ENCODE measurements around the gene CUTA.
A peak's percentile ranks its signal among the peaks of the same experiment; 100 is the strongest.

Gene CUTA

GRCh38 chr6:33419580-33420490, 1.9 kb upstream of the CUTA start, which contains the start of gene SYNGAP1:
Gene SYNGAP1, plus strand, starts transcription at chr6:33420065. Its CDS starts 200 bp downstream, at chr6:33420265.
- Mint-ChIP-seq H3K27ac (peak within 1 kb of the TSS; percentile 99), H3K36me3 (peaks cover 62% of the 10 kb centered on the region), H3K4me3 (peak within 1 kb of the TSS; percentile 89), H3K9me3 (no peaks in the 10 kb centered on the region), H3K4me1 (peaks cover 80% of the 10 kb centered on the region)
- no peak for DNase-seq (ENCODE audit: low spot score in 2 of 2)
- no peak for ATAC-seq

DNA sequence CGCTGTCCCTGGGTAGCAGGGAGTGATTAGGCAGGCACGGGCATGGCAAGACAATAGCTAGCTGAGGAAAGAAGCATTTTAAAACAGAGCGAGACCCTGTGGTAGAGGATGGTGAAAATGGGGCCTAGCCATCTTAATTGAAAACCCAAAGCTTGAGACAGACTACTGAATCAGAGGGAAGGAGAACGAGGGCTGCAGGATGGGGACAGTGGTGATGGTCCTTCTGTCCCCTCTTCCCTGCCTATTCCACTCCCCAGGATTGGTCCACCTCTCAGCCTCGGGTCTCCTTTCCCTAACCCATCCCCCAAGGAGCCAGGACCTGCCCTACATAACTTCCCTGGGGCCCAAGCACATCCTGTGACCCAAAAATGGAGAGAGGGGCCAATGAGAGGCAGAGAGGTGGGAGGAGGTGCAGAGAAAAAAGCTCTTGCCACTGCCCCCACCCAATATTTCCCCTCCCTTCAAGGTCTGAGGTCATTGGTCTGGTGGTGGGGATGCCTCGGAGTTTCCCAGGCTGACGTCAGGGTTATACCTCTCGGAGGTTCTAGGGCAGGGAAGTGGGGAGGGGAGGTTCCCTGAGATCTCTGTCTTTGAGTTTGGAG, 884 bp upstream of the CUTA start:
- Mint-ChIP-seq H3K27ac (peak overlapping the region; percentile 99), H3K9me3 (no peaks in the 10 kb centered on the region), H3K4me1 (peaks cover 80% of the 10 kb centered on the region), H3K4me3 (peak overlapping the region; percentile 89), H3K36me3 (peaks cover 65% of the 10 kb centered on the region)
- ATAC-seq: peak; percentile 22
- peak in 1 of 2 donors; percentile 70 for DNase-seq (ENCODE audit: low spot score in 2 of 2)

- peak overlapping the region; percentile 89 for H3K4me3 Mint-ChIP-seq
- H3K36me3 Mint-ChIP-seq: peaks cover 69% of the 10 kb centered on the region
- no peaks in the 10 kb centered on the region for H3K9me3 Mint-ChIP-seq
- ATAC-seq (no peak), DNase-seq (ENCODE audit: low spot score in 2 of 2) (no peak)
- H3K27ac Mint-ChIP-seq: peak overlapping the region; percentile 99
- peaks cover 80% of the 10 kb centered on the region for H3K4me1 Mint-ChIP-seq
Observed at GRCh38 chr6:33417128-33417902, 592 bp downstream of the CUTA start.

- Mint-ChIP-seq H3K27ac (peak overlapping the region; percentile 99), H3K4me1 (peaks cover 78% of the 10 kb centered on the region), H3K9me3 (no peaks in the 10 kb centered on the region), H3K36me3 (peaks cover 73% of the 10 kb centered on the region), H3K4me3 (peak overlapping the region; percentile 89)
- peak; percentile 3 for ATAC-seq
- peak in 1 of 2 donors; percentile 69 for DNase-seq (ENCODE audit: low spot score in 2 of 2)
Observed at GRCh38 chr6:33416386-33417127, 1.4 kb downstream of the CUTA start.

DNA sequence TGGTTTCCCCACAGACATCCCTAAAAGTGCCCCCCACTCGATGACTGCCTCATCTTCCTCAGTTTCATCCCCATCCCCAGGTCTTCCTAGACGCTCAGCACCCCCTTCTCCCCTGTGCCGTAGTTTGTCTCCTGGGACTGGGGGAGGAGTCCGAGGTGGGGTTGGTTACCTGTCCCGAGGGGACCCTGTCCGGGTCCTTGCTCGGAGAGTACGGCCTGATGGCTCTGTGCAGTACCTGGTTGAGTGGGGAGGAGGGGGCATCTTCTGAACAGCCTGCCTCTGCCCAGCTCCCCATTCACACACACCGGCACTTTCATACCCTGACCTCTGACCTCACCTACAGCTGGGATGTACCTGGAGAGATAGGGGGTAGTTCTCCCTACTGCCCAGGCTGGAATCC, 2.1 kb downstream of the CUTA start:
- ATAC-seq (no peak), DNase-seq (ENCODE audit: low spot score in 2 of 2) (no peak)
- Mint-ChIP-seq H3K27ac (peak overlapping the region; percentile 99), H3K9me3 (no peaks in the 10 kb centered on the region), H3K4me3 (peak overlapping the region; percentile 89), H3K36me3 (peaks cover 80% of the 10 kb centered on the region), H3K4me1 (peaks cover 75% of the 10 kb centered on the region)

GRCh38 chr6:33414592-33415271, 3.2 kb downstream of the CUTA start:
- H3K36me3 Mint-ChIP-seq: peaks cover 89% of the 10 kb centered on the region
- peak overlapping the region; percentile 99 for H3K27ac Mint-ChIP-seq
- DNase-seq (ENCODE audit: low spot score in 2 of 2) (no peak), ATAC-seq (no peak)
- peak overlapping the region; percentile 89 for H3K4me3 Mint-ChIP-seq
- no peaks in the 10 kb centered on the region for H3K9me3 Mint-ChIP-seq
- H3K4me1 Mint-ChIP-seq: peaks cover 78% of the 10 kb centered on the region

DNA sequence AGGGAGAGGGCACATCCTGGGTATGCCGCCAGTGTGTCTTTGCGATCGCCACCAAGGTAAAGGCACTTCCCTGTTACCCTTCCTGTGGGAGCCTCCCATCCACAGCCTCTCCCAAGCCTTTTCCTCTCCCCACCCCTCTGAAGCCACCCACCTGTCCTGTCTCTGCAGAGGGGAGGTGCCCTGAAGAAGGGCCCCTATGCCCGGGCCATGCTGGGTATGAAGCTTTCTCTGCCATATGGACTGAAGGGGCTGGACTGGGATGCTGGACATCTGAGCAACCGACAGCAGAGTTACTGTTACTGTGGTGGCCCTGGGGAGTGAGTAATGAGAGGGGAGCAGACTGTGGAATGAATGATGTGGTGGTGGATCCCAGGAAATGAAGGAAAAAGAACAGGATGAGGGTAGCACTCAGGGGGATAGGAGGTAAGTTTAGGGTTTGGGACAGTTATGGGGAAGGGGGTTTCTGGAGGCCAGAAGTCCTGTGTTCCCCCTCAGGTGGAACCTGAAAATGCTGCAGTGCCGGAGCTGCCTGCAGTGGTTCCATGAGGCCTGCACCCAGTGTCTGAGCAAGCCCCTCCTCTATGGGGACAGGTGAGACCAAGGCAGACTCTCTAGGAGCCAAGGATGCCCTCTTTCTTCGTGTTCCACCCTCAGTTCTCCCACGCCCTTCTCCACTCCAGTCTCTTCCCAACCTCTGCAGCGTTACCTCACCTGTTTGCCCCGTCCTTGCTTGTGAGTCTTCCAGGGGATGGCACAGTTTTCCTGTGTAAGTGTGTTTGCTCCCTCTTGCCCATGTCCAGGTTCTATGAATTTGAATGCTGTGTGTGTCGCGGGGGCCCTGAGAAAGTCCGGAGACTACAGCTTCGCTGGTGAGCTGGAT, 4.4 kb downstream of the CUTA start:
- DNase-seq (ENCODE audit: low spot score in 2 of 2) (no peak), ATAC-seq (no peak)
- Mint-ChIP-seq H3K36me3 (peaks cover 93% of the 10 kb centered on the region), H3K4me1 (peaks cover 72% of the 10 kb centered on the region), H3K9me3 (no peaks in the 10 kb centered on the region), H3K27ac (peak overlapping the region; percentile 99), H3K4me3 (peak overlapping the region; percentile 84)

DNA sequence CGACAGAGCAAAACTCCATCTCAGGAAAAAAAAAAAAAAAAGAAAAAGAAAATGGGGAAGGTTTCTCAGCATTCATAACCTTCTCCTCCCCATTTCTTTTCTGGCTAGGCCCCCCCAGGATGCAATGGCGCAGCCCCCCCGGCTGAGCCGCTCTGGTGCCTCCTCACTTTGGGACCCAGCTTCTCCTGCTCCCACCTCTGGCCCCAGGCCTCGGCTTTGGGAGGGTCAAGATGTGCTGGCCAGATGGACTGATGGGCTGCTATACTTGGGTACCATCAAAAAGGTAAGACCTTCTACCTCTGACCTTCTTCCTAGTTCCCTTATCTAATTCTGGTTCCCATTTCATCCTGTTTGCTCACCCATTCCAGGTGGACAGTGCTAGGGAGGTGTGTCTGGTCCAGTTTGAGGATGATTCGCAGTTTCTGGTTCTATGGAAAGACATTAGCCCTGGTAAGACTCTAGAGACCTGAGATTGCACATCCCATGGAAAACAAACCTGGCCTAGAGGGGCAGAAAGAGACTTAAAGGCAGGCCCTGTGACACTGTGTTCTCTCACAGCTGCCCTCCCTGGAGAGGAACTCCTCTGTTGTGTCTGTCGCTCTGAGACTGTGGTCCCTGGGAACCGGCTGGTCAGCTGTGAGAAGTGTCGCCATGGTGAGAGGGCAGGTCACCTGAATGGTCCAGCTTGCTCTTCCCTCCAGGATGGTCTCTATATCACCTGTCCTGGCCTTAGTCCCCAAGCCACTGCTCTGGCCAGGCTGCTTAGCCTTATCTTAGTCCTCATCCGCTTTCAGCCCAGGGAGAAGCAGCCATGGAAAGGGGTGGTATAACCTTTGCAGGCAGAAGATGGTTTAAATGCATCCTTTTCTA, 5.5 kb downstream of the CUTA start:
- Mint-ChIP-seq H3K4me3 (peak overlapping the region; percentile 84), H3K27ac (peak overlapping the region; percentile 99), H3K4me1 (peaks cover 68% of the 10 kb centered on the region), H3K36me3 (peaks cover 92% of the 10 kb centered on the region), H3K9me3 (no peaks in the 10 kb centered on the region)
- DNase-seq (ENCODE audit: low spot score in 2 of 2) (peak in 1 of 2 donors; percentile 51), ATAC-seq (no peak)

GRCh38 chr6:33411632-33412005, 6.3 kb downstream of the CUTA start:
- Mint-ChIP-seq H3K4me3 (peak overlapping the region; percentile 84), H3K36me3 (peaks cover 92% of the 10 kb centered on the region), H3K9me3 (no peaks in the 10 kb centered on the region), H3K4me1 (peaks cover 64% of the 10 kb centered on the region), H3K27ac (peak overlapping the region; percentile 91)
- DNase-seq (ENCODE audit: low spot score in 2 of 2): peak in 1 of 2 donors; percentile 51
- ATAC-seq: no peak

- no peaks in the 10 kb centered on the region for H3K9me3 Mint-ChIP-seq
- H3K36me3 Mint-ChIP-seq: peaks cover 92% of the 10 kb centered on the region
- peak within 1 kb of the TSS; percentile 91 for H3K27ac Mint-ChIP-seq
- peak; percentile 69 for ATAC-seq
- peaks cover 64% of the 10 kb centered on the region for H3K4me1 Mint-ChIP-seq
- peak within 1 kb of the TSS; percentile 84 for H3K4me3 Mint-ChIP-seq
- peak; percentile 86 to 96 for DNase-seq (ENCODE audit: low spot score in 2 of 2)
Observed at GRCh38 chr6:33410711-33411631, 6.9 kb downstream of the CUTA start, which contains the start of gene PHF1. Gene PHF1, plus strand, starts transcription at chr6:33411014. Its CDS starts 1,250 bp downstream, at chr6:33412264.

GRCh38 chr6:33410050-33410710, 7.7 kb downstream of the CUTA start:
- H3K4me3 Mint-ChIP-seq: peak overlapping the region; percentile 84
- peaks cover 64% of the 10 kb centered on the region for H3K4me1 Mint-ChIP-seq
- peak; percentile 93 for ATAC-seq
- no peaks in the 10 kb centered on the region for H3K9me3 Mint-ChIP-seq
- peaks cover 92% of the 10 kb centered on the region for H3K36me3 Mint-ChIP-seq
- H3K27ac Mint-ChIP-seq: peak overlapping the region; percentile 91
- DNase-seq (ENCODE audit: low spot score in 2 of 2): peak; percentile 95 to 98
